ENCODE results near the gene TCTN3. TPM values are rescaled to one million over a fixed set of nuclear protein-coding genes. Genes with fewer than 3 reads are reported as not detected.

TCTN3 gene
- total and polyA plus RNA-seq, 10 of the 15 experiments (the other 5 are each of a cell fraction or from before 2014, with no cell fraction given): 20.0 to 48.7 (median 29.1) TPM

Other genes with a start within 250 kb of the TCTN3 start
- 0.44 and 0.56 TPM in 2 replicates for gene SORBS1, start 132.6 kb downstream of the TCTN3 start, total RNA-seq (2014; rRNA removed)
- gene SORBS1, start 132.6 kb downstream of the TCTN3 start, total RNA-seq (2014; rRNA removed; fragmentation: Illumina TruSeq; extraction: Trizol): 0.45 and 0.46 TPM in 2 replicates
- gene SORBS1, start 132.6 kb downstream of the TCTN3 start, total RNA-seq (2021): 0.51 and 0.56 TPM in 2 replicates
- gene SORBS1, start 132.6 kb downstream of the TCTN3 start, polyA plus RNA-seq (2011; rRNA removed): 0.66 and 0.75 TPM in 2 replicates
- gene SORBS1, start 132.6 kb downstream of the TCTN3 start, polyA plus RNA-seq (2014; fragmentation: Illumina TruSeq; extraction: Trizol): 0.40 and 0.79 TPM in 2 replicates
- gene SORBS1, start 132.6 kb downstream of the TCTN3 start, polyA plus RNA-seq (2014; fragmentation: Nextera tagmentation; extraction: Ambion mirVana): under 1 TPM; 0.13 to 0.37 TPM
- gene SORBS1, start 132.6 kb downstream of the TCTN3 start, polyA plus RNA-seq (2014; rRNA removed): 0.38 and 0.95 TPM in 2 replicates
- under 1 TPM; 0.28 to 0.32 TPM for gene SORBS1, start 132.6 kb downstream of the TCTN3 start, polyA plus RNA-seq (2016; fragmentation: Nextera tagmentation; extraction: Ambion mirVana)
- 95.0 and 97.1 TPM in 2 replicates for gene ALDH18A1, start 37.2 kb downstream of the TCTN3 start, total RNA-seq (2014; rRNA removed)
- gene ALDH18A1, start 37.2 kb downstream of the TCTN3 start, total RNA-seq (2014; rRNA removed; fragmentation: Illumina TruSeq; extraction: Trizol): 80.8 and 87.6 TPM in 2 replicates
- gene ALDH18A1, start 37.2 kb downstream of the TCTN3 start, total RNA-seq (2021): 118 and 121 TPM in 2 replicates
- gene ALDH18A1, start 37.2 kb downstream of the TCTN3 start, polyA plus RNA-seq (2011; rRNA removed): 115 and 118 TPM in 2 replicates
- gene ALDH18A1, start 37.2 kb downstream of the TCTN3 start, polyA plus RNA-seq (2014; fragmentation: Illumina TruSeq; extraction: Trizol): 104 and 119 TPM in 2 replicates
- 10 to 100 TPM; 24.3 to 32.8 TPM for gene ALDH18A1, start 37.2 kb downstream of the TCTN3 start, polyA plus RNA-seq (2014; fragmentation: Nextera tagmentation; extraction: Ambion mirVana)
- 71.6 and 80.0 TPM in 2 replicates for gene ALDH18A1, start 37.2 kb downstream of the TCTN3 start, polyA plus RNA-seq (2014; rRNA removed)
- 100 to 1,000 TPM; 107 to 108 TPM for gene ALDH18A1, start 37.2 kb downstream of the TCTN3 start, polyA plus RNA-seq (2016; fragmentation: Nextera tagmentation; extraction: Ambion mirVana)
- gene ENTPD1, start 62.2 kb upstream of the TCTN3 start, total RNA-seq (2014; rRNA removed): 174 and 207 TPM in 2 replicates
- gene ENTPD1, start 62.2 kb upstream of the TCTN3 start, total RNA-seq (2014; rRNA removed; fragmentation: Illumina TruSeq; extraction: Trizol): 211 and 225 TPM in 2 replicates
- 191 and 192 TPM in 2 replicates for gene ENTPD1, start 62.2 kb upstream of the TCTN3 start, total RNA-seq (2021)
- gene ENTPD1, start 62.2 kb upstream of the TCTN3 start, polyA plus RNA-seq (2011; rRNA removed): 413 and 501 TPM in 2 replicates
- gene ENTPD1, start 62.2 kb upstream of the TCTN3 start, polyA plus RNA-seq (2014; fragmentation: Illumina TruSeq; extraction: Trizol): 267 and 329 TPM in 2 replicates
- 100 to 1,000 TPM; 110 to 113 TPM for gene ENTPD1, start 62.2 kb upstream of the TCTN3 start, polyA plus RNA-seq (2014; fragmentation: Nextera tagmentation; extraction: Ambion mirVana)
- gene ENTPD1, start 62.2 kb upstream of the TCTN3 start, polyA plus RNA-seq (2014; rRNA removed): 126 and 147 TPM in 2 replicates
- 100 to 1,000 TPM; 129 to 137 TPM for gene ENTPD1, start 62.2 kb upstream of the TCTN3 start, polyA plus RNA-seq (2016; fragmentation: Nextera tagmentation; extraction: Ambion mirVana)
- 1.3 and 1.9 TPM in 2 replicates for gene CC2D2B, start 214.0 kb upstream of the TCTN3 start, total RNA-seq (2014; rRNA removed)
- 1.5 TPM in 2 replicates for gene CC2D2B, start 214.0 kb upstream of the TCTN3 start, total RNA-seq (2014; rRNA removed; fragmentation: Illumina TruSeq; extraction: Trizol)
- gene CC2D2B, start 214.0 kb upstream of the TCTN3 start, total RNA-seq (2021): 0.72 and 0.80 TPM in 2 replicates
- 2.8 and 5.5 TPM in 2 replicates for gene CC2D2B, start 214.0 kb upstream of the TCTN3 start, polyA plus RNA-seq (2011; rRNA removed)
- gene CC2D2B, start 214.0 kb upstream of the TCTN3 start, polyA plus RNA-seq (2014; fragmentation: Illumina TruSeq; extraction: Trizol): 0.74 and 0.78 TPM in 2 replicates
- under 1 TPM; 0.42 to 0.58 TPM for gene CC2D2B, start 214.0 kb upstream of the TCTN3 start, polyA plus RNA-seq (2014; fragmentation: Nextera tagmentation; extraction: Ambion mirVana)
- 0.32 and 1.4 TPM in 2 replicates for gene CC2D2B, start 214.0 kb upstream of the TCTN3 start, polyA plus RNA-seq (2014; rRNA removed)
- gene CC2D2B, start 214.0 kb upstream of the TCTN3 start, polyA plus RNA-seq (2016; fragmentation: Nextera tagmentation; extraction: Ambion mirVana): under 1 TPM; 0.54 to 0.79 TPM

Measured in GM12878 (cell line).